Effector CD4-positive, alpha-beta T cell (primary cell): Measurements from ENCODE around the gene POU2F1.

Experiments
- DNase-seq: peaks from one replicate; pipeline ENCODE4 v3.0.0-alpha.2; 2020

Gene POU2F1

GRCh38 chr1:167273027-167273800 lies 52.5 kb downstream of the POU2F1 start:
- no peak for DNase-seq

- DNase-seq = no peak
Measured at GRCh38 chr1:167274061-167274460, 53.4 kb downstream of the POU2F1 start.

GRCh38 chr1:167276969-167277368 lies 56.3 kb downstream of the POU2F1 start:
- DNase-seq = no peak

GRCh38 chr1:167278497-167278896 lies 57.8 kb downstream of the POU2F1 start:
- no peak for DNase-seq

GRCh38 chr1:167280912-167281311 lies 60.2 kb downstream of the POU2F1 start:
- DNase-seq = no peak

GRCh38 chr1:167288390-167289074 lies 67.8 kb downstream of the POU2F1 start:
- DNase-seq = no peak

GRCh38 chr1:167289075-167289442 lies 68.4 kb downstream of the POU2F1 start:
- DNase-seq = no peak

- DNase-seq = no peak
Measured at GRCh38 chr1:167289966-167290365, 69.3 kb downstream of the POU2F1 start.

GRCh38 chr1:167291539-167292185 lies 71.0 kb downstream of the POU2F1 start:
- DNase-seq = no peak

GRCh38 chr1:167292216-167292615 lies 71.5 kb downstream of the POU2F1 start:
- DNase-seq = no peak

GRCh38 chr1:167293057-167293456 lies 72.4 kb downstream of the POU2F1 start:
- DNase-seq = no peak

- DNase-seq = no peak
Measured at GRCh38 chr1:167294528-167294927, 73.8 kb downstream of the POU2F1 start.

GRCh38 chr1:167297222-167298214 lies 76.8 kb downstream of the POU2F1 start:
- DNase-seq = no peak

GRCh38 chr1:167298325-167298724 lies 77.6 kb downstream of the POU2F1 start:
- DNase-seq = no peak

GRCh38 chr1:167301355-167301754 lies 80.7 kb downstream of the POU2F1 start:
- DNase-seq = no peak

- DNase-seq = no peak
Measured at GRCh38 chr1:167304165-167304564, 83.5 kb downstream of the POU2F1 start.

GRCh38 chr1:167305059-167305705 lies 84.5 kb downstream of the POU2F1 start:
- DNase-seq = no peak

- no peak for DNase-seq
Measured at GRCh38 chr1:167305706-167306277, 85.1 kb downstream of the POU2F1 start.

GRCh38 chr1:167310732-167311131 lies 90.0 kb downstream of the POU2F1 start:
- DNase-seq = no peak

- DNase-seq = no peak
Measured at GRCh38 chr1:167312871-167313270, 92.2 kb downstream of the POU2F1 start.

GRCh38 chr1:167314671-167315070 lies 94.0 kb downstream of the POU2F1 start:
- no peak for DNase-seq

- no peak for DNase-seq
Measured at GRCh38 chr1:167317463-167317862, 96.8 kb downstream of the POU2F1 start.
